ENCODE data around the gene PTAFR.
A peak's percentile ranks its signal among the peaks of the same experiment; 100 is the strongest.

Gene PTAFR

GRCh38 chr1:28176492-28177470, at the start of gene PTAFR:
Gene PTAFR (minus strand): TSS chr1:28176690. CDS start chr1:28151021, 25,669 bp downstream.
- DNase-seq (ENCODE audit: low read depth in 2 of 2), result no peak

GRCh38 chr1:28213315-28213714, 36.8 kb upstream of the PTAFR start:
- no peak for DNase-seq (ENCODE audit: low read depth in 2 of 2)

- no peak for DNase-seq (ENCODE audit: low read depth in 2 of 2)
Observed at GRCh38 chr1:28209700-28210099, 33.2 kb upstream of the PTAFR start.

GRCh38 chr1:28208818-28209441, 32.4 kb upstream of the PTAFR start:
- DNase-seq (ENCODE audit: low read depth in 2 of 2), result peak in 1 of 2 experiments; percentile 13

- DNase-seq (ENCODE audit: low read depth in 2 of 2), result no peak
Observed at GRCh38 chr1:28205243-28205642, 28.8 kb upstream of the PTAFR start.

GRCh38 chr1:28200234-28200873, 23.9 kb upstream of the PTAFR start:
- no peak for DNase-seq (ENCODE audit: low read depth in 2 of 2)

GRCh38 chr1:28199328-28200233, 23.1 kb upstream of the PTAFR start:
- no peak for DNase-seq (ENCODE audit: low read depth in 2 of 2)

- no peak for DNase-seq (ENCODE audit: low read depth in 2 of 2)
Observed at GRCh38 chr1:28197682-28198415, 21.4 kb upstream of the PTAFR start.

- DNase-seq (ENCODE audit: low read depth in 2 of 2), result no peak
Observed at GRCh38 chr1:28196330-28196729, 19.8 kb upstream of the PTAFR start.

- DNase-seq (ENCODE audit: low read depth in 2 of 2), result no peak
Observed at GRCh38 chr1:28195780-28196179, 19.3 kb upstream of the PTAFR start.

GRCh38 chr1:28194326-28195035, 18.0 kb upstream of the PTAFR start:
- DNase-seq (ENCODE audit: low read depth in 2 of 2), result no peak

GRCh38 chr1:28193701-28194161, 17.2 kb upstream of the PTAFR start:
- no peak for DNase-seq (ENCODE audit: low read depth in 2 of 2)

- DNase-seq (ENCODE audit: low read depth in 2 of 2), result no peak
Observed at GRCh38 chr1:28190996-28191645, 14.6 kb upstream of the PTAFR start.

- DNase-seq (ENCODE audit: low read depth in 2 of 2), result no peak
Observed at GRCh38 chr1:28190337-28190979, 14.0 kb upstream of the PTAFR start.

- DNase-seq (ENCODE audit: low read depth in 2 of 2), result no peak
Observed at GRCh38 chr1:28185071-28185470, 8.6 kb upstream of the PTAFR start.

- no peak for DNase-seq (ENCODE audit: low read depth in 2 of 2)
Observed at GRCh38 chr1:28180306-28181305, 4.1 kb upstream of the PTAFR start.

GRCh38 chr1:28178690-28179485, 2.4 kb upstream of the PTAFR start:
- DNase-seq (ENCODE audit: low read depth in 2 of 2), result no peak

Measured in fibroblast of skin of left biceps (primary cell).